ENCODE results near the gene RAET1L. TPM values are rescaled to one million over a fixed set of nuclear protein-coding genes. Genes with fewer than 3 reads are reported as not detected.

Gene RAET1L
- total and polyA plus RNA-seq, 10 of the 15 experiments (the other 5 are each of a cell fraction or from before 2014, with no cell fraction given): not detected

DNA sequence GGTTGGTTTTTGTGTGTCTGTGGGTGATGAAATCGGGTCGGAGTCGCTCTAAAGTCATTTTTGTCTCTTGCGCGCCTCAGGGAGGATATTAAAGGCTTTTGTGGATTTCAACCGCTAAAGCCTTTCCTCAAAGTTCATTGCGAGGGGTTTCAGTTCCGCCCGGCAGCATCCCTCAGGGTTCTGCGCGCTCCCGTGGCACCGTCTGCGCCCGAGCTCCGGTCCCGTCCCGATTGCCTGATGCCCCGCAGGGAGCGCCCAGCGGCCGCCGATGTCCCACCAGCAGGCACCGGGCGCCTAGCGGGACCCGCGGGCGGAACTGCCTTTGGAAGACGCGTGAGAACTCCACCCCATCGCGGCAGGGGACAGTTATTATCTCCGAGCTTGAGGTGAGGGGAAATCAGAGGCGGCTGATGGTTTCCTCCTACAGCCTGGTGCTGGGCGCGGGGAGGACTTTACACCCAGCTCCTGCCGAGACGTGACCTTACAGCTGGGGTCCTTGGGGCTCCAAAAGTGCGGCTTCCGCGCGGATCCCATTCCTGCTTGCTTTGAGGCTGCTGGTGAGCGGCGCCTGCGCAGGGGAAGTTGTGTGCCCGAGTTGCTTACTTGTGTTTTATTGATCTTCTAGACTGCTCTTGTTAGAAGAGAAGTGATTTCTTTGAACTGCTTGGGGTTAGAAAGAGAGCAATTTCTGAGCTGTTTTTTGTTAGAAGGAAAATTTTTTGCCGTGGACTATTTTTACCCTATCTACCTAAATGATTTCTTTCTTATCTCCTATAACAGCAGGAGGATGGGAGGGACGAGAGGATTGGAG lies 34.5 kb downstream of the RAET1L start (continued):
- TF ChIP-seq BCLAF1 (IDR thresholded peaks at IDR 0.05) (no peak), IKZF2 (IDR thresholded peaks at IDR 0.05) (peak; percentile 30 to 37; a peak in 1 of 4 replicates), ATF7 (IDR thresholded peaks at IDR 0.05; ENCODE audit: low read depth) (no peak), RUNX3 (IDR thresholded peaks at IDR 0.05; ENCODE audit: low read length) (peak; percentile 49; the same call in 1 of the 2 replicates), TAF1 (IDR thresholded peaks at IDR 0.05; ENCODE audit: borderline replicate concordance, low read depth, low read length) (no peak), BCL11A (IDR thresholded peaks at IDR 0.05; ENCODE audit: low read depth, low read length) (0 out of 2 replicates have a peak, but pooled peaks have one; percentile 10), NRF1 (conservative IDR thresholded peaks at IDR 0.05; ENCODE audit: low read depth, low read length) (no peak), SUPT20H (IDR thresholded peaks at IDR 0.05; ENCODE audit: borderline replicate concordance, control insufficient read depth, low read depth, low read length) (no peak), ZBED1 (IDR thresholded peaks at IDR 0.05; ENCODE audit: borderline replicate concordance) (no peak), ZNF207 (IDR thresholded peaks at IDR 0.05; ENCODE audit: borderline replicate concordance) (no peak), YBX1 (IDR thresholded peaks at IDR 0.05) (no peak), STAT1 (conservative IDR thresholded peaks at IDR 0.05) (no peak), BHLHE40 (IDR thresholded peaks at IDR 0.05; ENCODE audit: borderline replicate concordance in 1 of 2, low read depth in 2 of 2, low read length in 1 of 2) (peak in 1 of 2 experiments; percentile 23; a peak in 1 of 4 replicates), CTCF (IDR thresholded peaks at IDR 0.05 in 2 of 3, conservative IDR thresholded peaks at IDR 0.05 in 1 of 3; ENCODE audit: control insufficient read depth in 2 of 3, extremely low read depth in 1 of 3, insufficient read depth in 1 of 3, low read depth in 3 of 3, low read length in 3 of 3) (no peak), HDAC2 (IDR thresholded peaks at IDR 0.05) (no peak), SIX5 (IDR thresholded peaks at IDR 0.05; ENCODE audit: low read depth, low read length, severe bottlenecking) (no peak), EED (IDR thresholded peaks at IDR 0.05; ENCODE audit: low read depth) (no peak), ZSCAN29 (IDR thresholded peaks at IDR 0.05) (no peak), RELA (IDR thresholded peaks at IDR 0.05; ENCODE audit: borderline replicate concordance, partially characterized antibody) (no peak)
- TF ChIP-seq, protein P1, sequence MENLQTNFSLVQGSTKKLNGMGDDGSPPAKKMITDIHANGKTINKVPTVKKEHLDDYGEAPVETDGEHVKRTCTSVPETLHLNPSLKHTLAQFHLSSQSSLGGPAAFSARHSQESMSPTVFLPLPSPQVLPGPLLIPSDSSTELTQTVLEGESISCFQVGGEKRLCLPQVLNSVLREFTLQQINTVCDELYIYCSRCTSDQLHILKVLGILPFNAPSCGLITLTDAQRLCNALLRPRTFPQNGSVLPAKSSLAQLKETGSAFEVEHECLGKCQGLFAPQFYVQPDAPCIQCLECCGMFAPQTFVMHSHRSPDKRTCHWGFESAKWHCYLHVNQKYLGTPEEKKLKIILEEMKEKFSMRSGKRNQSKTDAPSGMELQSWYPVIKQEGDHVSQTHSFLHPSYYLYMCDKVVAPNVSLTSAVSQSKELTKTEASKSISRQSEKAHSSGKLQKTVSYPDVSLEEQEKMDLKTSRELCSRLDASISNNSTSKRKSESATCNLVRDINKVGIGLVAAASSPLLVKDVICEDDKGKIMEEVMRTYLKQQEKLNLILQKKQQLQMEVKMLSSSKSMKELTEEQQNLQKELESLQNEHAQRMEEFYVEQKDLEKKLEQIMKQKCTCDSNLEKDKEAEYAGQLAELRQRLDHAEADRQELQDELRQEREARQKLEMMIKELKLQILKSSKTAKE (IDR thresholded peaks at IDR 0.05; ENCODE audit: low read depth, poor library complexity, severe bottlenecking): no peak
- TF ChIP-seq, protein P2, sequence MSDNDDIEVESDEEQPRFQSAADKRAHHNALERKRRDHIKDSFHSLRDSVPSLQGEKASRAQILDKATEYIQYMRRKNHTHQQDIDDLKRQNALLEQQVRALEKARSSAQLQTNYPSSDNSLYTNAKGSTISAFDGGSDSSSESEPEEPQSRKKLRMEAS (IDR thresholded peaks at IDR 0.05; ENCODE audit: low read depth, low read length): no peak
